Colonic mucosa (tissue), 4 donors: ENCODE measurements around the gene DIP2C. TPM values are rescaled to one million over a fixed set of nuclear protein-coding genes. Genes with fewer than 3 reads are reported as not detected.

Source experiments
- DNase-seq: peaks from one replicate; pipeline ENCODE4 v3.0.0-alpha.2; 2020
- H3K27ac ChIP-seq: fragments of 200-600 bp; one replicate; pipeline ENCODE4 v1.8.0; 2021
- H3K27me3 ChIP-seq: fragments of 200-600 bp; one replicate; pipeline ENCODE4 v1.8.0; 2021
- H3K36me3 ChIP-seq: fragments of 200-600 bp; one replicate; pipeline ENCODE4 v1.8.0; 2021
- H3K4me1 ChIP-seq: fragments of 200-600 bp; one replicate; pipeline ENCODE4 v1.8.0; 2021; ENCODE audit warnings: mild to moderate bottlenecking
- H3K4me3 ChIP-seq: fragments of 200-600 bp; one replicate; pipeline ENCODE4 v1.8.0; 2021
- H3K9ac ChIP-seq, 2 donors: one replicate each; pipeline ENCODE4 v1.7.0; 2013; ENCODE audit warnings: control low read depth in 2 of 2, low read depth in 2 of 2, low read length in 2 of 2
- H3K9me3 ChIP-seq: fragments of 200-600 bp; one replicate; pipeline ENCODE4 v1.8.0; 2021
- CTCF ChIP-seq: fragments of 200-600 bp; IDR thresholded peaks from one replicate; pipeline ENCODE4 v1.8.0; 2022; ENCODE audit warnings: antibody characterized with exemption, mild to moderate bottlenecking
- intact Hi-C: fragments of 100-400 bp; cut with DNase I; formaldehyde crosslinking; loops from one replicate; pipeline ENCODE4 v1.14.1; 2022
- total RNA-seq, 2 donors: library from RNA; stranded (reverse); fragmentation: NEBNext Ultra II Directional in 1 of 2; extraction: Animal tissue kit (Norgen Biotek cat#: 25700) in 1 of 2; gene quantifications; one replicate each; pipeline ENCODE4 v1.2.1, GENCODE V29; 2021
- donor health status: healthy.
- donor health status: DM: no; HTN: no; CAD: no.
- donor health status: DM: no; HTN: no; CAD: no.

The DIP2C gene
- total RNA-seq, 2 donors from 2014 or later: 7.6 to 11.2 TPM

DNA sequence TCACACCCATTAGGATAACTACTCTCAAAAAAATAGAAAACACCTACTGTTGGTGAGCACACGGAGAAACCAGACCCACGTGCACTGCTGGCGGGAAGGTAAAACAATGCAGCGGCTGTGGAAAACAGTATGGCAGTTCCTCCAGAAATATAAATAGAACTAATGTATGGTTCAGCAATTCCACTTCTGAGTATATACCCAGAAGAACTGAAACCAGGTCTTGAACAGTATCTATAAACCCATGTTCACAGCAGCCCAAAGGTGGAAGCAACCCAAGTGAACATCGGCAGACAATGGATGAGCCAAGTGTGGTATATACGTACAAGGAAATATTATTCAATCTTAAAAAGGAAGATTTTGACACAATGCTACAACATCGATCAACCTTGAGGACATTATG, 389.5 kb downstream of the DIP2C start:
- DNase-seq: no peak
- Histone ChIP-seq H3K4me3 (no peak overlapping the region), H3K9me3 (no peaks in the 10 kb centered on the region), H3K27me3 (no peaks in the 10 kb centered on the region), H3K9ac (no peak overlapping the region), H3K36me3 (no peaks in the 10 kb centered on the region), H3K27ac (no peak overlapping the region), H3K4me1 (no peaks in the 10 kb centered on the region)
- intact Hi-C loops: no loop called here
- TF ChIP-seq CTCF: no peak

DNA sequence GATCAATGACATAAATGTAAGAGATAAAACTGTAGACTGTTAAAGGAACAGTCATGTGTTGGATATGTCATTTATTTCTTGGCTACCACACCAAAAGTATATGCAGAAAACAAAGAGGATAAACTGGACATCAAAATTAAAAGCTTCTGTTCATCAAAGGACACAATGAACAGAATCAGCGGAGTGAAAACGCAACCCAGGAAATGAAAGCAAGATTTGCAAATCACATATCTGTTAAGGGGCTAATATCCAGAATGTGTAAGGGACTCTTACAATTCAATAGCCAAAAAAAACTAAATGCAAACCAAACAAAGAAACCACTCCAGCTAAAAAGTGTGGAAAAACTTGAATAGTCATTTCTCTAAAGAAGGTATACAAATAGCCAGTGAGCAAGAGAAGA, 390.0 kb downstream of the DIP2C start:
- Histone ChIP-seq H3K4me1 (no peaks in the 10 kb centered on the region), H3K36me3 (no peaks in the 10 kb centered on the region), H3K27me3 (no peaks in the 10 kb centered on the region), H3K4me3 (no peak overlapping the region), H3K9me3 (no peaks in the 10 kb centered on the region), H3K27ac (no peak overlapping the region), H3K9ac (no peak overlapping the region)
- no peak for DNase-seq
- no peak for TF ChIP-seq CTCF
- intact Hi-C loops: no loop called here

DNA sequence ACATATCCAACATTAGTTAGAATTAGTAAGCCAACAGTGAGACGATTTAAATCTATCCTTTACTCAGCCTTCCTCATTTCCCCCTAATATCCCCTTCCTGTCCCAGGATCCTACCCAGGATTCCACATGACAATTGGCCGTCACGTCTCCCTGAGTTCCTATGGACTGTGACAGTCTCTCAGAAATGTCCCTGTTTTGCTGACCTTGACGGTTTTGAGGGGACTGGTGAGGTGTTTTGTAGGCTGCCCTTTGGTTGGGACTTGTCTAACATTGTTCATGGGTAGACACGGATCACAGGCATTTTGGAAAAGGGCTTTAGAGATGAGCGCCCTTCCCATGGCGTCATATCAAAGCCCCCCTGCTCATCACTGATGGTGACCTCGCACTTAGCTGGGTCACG, 391.4 kb downstream of the DIP2C start:
- Histone ChIP-seq H3K4me1 (no peaks in the 10 kb centered on the region), H3K27me3 (no peaks in the 10 kb centered on the region), H3K9ac (no peak overlapping the region), H3K27ac (no peak overlapping the region), H3K36me3 (no peaks in the 10 kb centered on the region), H3K4me3 (no peak overlapping the region), H3K9me3 (no peaks in the 10 kb centered on the region)
- TF ChIP-seq CTCF: no peak
- no peak for DNase-seq
- intact Hi-C loops: no loop called here

- no peak for DNase-seq
- no peak overlapping the region for H3K9ac ChIP-seq
- no peaks in the 10 kb centered on the region for H3K9me3 ChIP-seq
- no peaks in the 10 kb centered on the region for H3K4me1 ChIP-seq
- TF ChIP-seq CTCF: no peak
- intact Hi-C loops: no loop called here
- H3K36me3 ChIP-seq: no peaks in the 10 kb centered on the region
- H3K27ac ChIP-seq: no peak overlapping the region
- H3K4me3 ChIP-seq: no peak overlapping the region
- no peaks in the 10 kb centered on the region for H3K27me3 ChIP-seq
These were observed 391.9 kb downstream of the DIP2C start for GRCh38 chr10:297567-297966.

DNA sequence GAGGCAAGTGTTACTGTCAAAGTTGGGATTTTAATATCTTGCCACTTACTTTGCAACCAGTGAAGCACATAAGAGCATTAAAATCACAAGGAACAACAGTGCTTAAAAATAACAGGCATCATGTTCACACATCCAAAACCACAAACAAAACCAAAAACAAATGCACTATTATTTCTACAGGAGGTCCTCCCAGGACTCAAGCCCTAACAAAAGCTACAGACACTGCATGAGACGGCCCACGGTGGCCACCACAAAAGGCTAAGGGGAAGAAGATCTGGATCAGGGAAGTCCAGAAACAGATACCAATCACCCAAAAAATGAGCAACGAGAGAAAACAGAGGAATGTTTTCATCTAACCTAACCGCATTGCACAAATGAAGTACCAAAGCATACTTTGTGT, 395.8 kb downstream of the DIP2C start:
- Histone ChIP-seq H3K36me3 (no peaks in the 10 kb centered on the region), H3K9me3 (no peaks in the 10 kb centered on the region), H3K4me1 (no peaks in the 10 kb centered on the region), H3K27me3 (no peaks in the 10 kb centered on the region), H3K27ac (no peak overlapping the region), H3K9ac (no peak overlapping the region), H3K4me3 (no peak overlapping the region)
- intact Hi-C loops: no loop called here
- TF ChIP-seq CTCF: no peak
- no peak for DNase-seq
